ENCODE results near the gene C19orf25.

- no peak for TF ChIP-seq CTCF (IDR thresholded peaks at IDR 0.05)
- no peak for TF ChIP-seq POLR2A (IDR thresholded peaks at IDR 0.05; ENCODE audit: low read depth)
These were observed 55.4 kb downstream of the C19orf25 start for GRCh38 chr19:1423436-1424191.

Measured in esophagus muscularis mucosa (tissue), 3 donors.